GM12878 (cell line): ENCODE results near the gene MBD3. TPM values are rescaled to one million over a fixed set of nuclear protein-coding genes. Genes with fewer than 3 reads are reported as not detected.

Experiments
- ATAC-seq: fragments of 200-7000 bp; cut with Tn5 transposase; 3 replicates; pipeline ENCODE4 v1.9.1; 2020; ENCODE audit warnings: mild to moderate bottlenecking, moderate library complexity
- BruUV-seq: library from RNA; stranded (reverse); fragments of 400-500 nt; replicated peaks from 2 replicates; lab custom pipeline; 2021; lab: Mats Ljungman, UMichigan
- CTCF ChIA-PET: fragments of 300-600 bp; sonication (Branson Sonifier 250); formaldehyde crosslinking; extraction: SDS; loops from one replicate; lab custom pipeline; 2021; ENCODE audit warnings: inconsistent platforms; lab: Yijun Ruan, JAX
- POLR2A ChIA-PET: fragments of 350-600 bp; formaldehyde crosslinking; extraction: SDS; loops from one replicate; lab custom pipeline; 2021; ENCODE audit warnings: inconsistent platforms; lab: Charles Lee
- RAD21 ChIA-PET: fragments of 300-600 bp; sonication (Branson Sonifier 250); formaldehyde crosslinking; loops from one replicate; lab custom pipeline; 2023; ENCODE audit warnings: antibody characterized with exemption; ENCODE audit not compliant: unreplicated experiment; lab: Charles Lee
- SMC1A ChIA-PET: fragments of 300-600 bp; sonication (Branson Sonifier 250); formaldehyde crosslinking; loops from one replicate; lab custom pipeline; 2023; ENCODE audit not compliant: unreplicated experiment, uncharacterized antibody; lab: Charles Lee
- DNase-seq: peaks from one replicate; pipeline ENCODE4 v3.0.0-alpha.2; 2011; ENCODE audit warnings: low read depth, low spot score
- FAIRE-seq: peaks from 3 replicates; lab custom pipeline; 2011; peaks lifted over from hg19 to GRCh38; lab: Jason Lieb, UNC
- H2AFZ ChIP-seq: 2 replicates; pipeline ENCODE4 v1.6.0; 2011; ENCODE audit warnings: low read depth, low read length, control low read depth; ENCODE audit not compliant: control insufficient read depth
- H3K27ac ChIP-seq: 2 replicates; pipeline ENCODE4 v1.5.1; 2011; ENCODE audit warnings: control low read depth; ENCODE audit not compliant: control insufficient read depth, insufficient read depth
- H3K27me3 ChIP-seq, 2 experiments: replicated peaks in 1 of 2; 2 replicates each; pipeline versions ENCODE4 v1.6.0 to v1.6.1; 2011; ENCODE audit warnings: low read length in 1 of 2; ENCODE audit not compliant: control insufficient read depth in 2 of 2, insufficient read depth in 2 of 2
- H3K36me3 ChIP-seq, 2 experiments: 2 replicates each; pipeline ENCODE4 v1.5.1; 2011; ENCODE audit warnings: low read length in 1 of 2; ENCODE audit not compliant: control insufficient read depth in 2 of 2, insufficient read depth in 2 of 2
- H3K4me1 ChIP-seq: 2 replicates; pipeline ENCODE4 v1.6.1; 2011; ENCODE audit warnings: mild to moderate bottlenecking, low read length, moderate library complexity, mixed read lengths; ENCODE audit not compliant: control insufficient read depth, insufficient read depth
- H3K4me2 ChIP-seq: 2 replicates; pipeline ENCODE4 v1.6.0; 2011; ENCODE audit warnings: control low read depth; ENCODE audit not compliant: control insufficient read depth, insufficient read depth
- H3K4me3 ChIP-seq: fragments of 200-600 bp; sonication (generic); 2 replicates; pipeline ENCODE4 v1.5.1; 2016
- H3K79me2 ChIP-seq: 2 replicates; pipeline ENCODE4 v1.6.0; 2011; ENCODE audit warnings: low read length; ENCODE audit not compliant: control insufficient read depth, insufficient read depth
- H3K9ac ChIP-seq: 2 replicates; pipeline ENCODE4 v1.8.0; 2011; ENCODE audit warnings: low read length, control low read depth, mixed read lengths; ENCODE audit not compliant: control insufficient read depth, insufficient read depth
- H3K9me3 ChIP-seq: replicated peaks from 3 replicates; pipeline ENCODE4 v1.5.1; 2011; ENCODE audit warnings: mild to moderate bottlenecking, low read length; ENCODE audit not compliant: control insufficient read depth, insufficient read depth
- H4K20me1 ChIP-seq: 2 replicates; pipeline ENCODE4 v1.6.0; 2011; ENCODE audit not compliant: control insufficient read depth, insufficient read depth
- CREM ChIP-seq: IDR thresholded peaks from 2 replicates; pipeline ENCODE4 v1.6.1; 2014; ENCODE audit warnings: antibody characterized with exemption, low read depth
- EGR1 ChIP-seq, 2 experiments: IDR thresholded peaks; 1 replicate in 1 of 2; 2 replicates in 1 of 2; pipeline ENCODE4 v1.6.1; 2011 to 2012; ENCODE audit warnings: low read depth in 2 of 2, low read length in 2 of 2, borderline replicate concordance in 1 of 2, mild to moderate bottlenecking in 1 of 2, moderate library complexity in 1 of 2
- ESRRA ChIP-seq: IDR thresholded peaks from 2 replicates; pipeline ENCODE4 v1.6.1; 2012; ENCODE audit warnings: mild to moderate bottlenecking, low read length, improper control_type of control experiment
- IRF3 ChIP-seq: fragments of 450-650 bp; IDR thresholded peaks from 2 replicates; pipeline ENCODE4 v1.6.1; 2014; ENCODE audit warnings: mild to moderate bottlenecking
- PML ChIP-seq: IDR thresholded peaks from 2 replicates; pipeline ENCODE4 v1.6.1; 2012; ENCODE audit warnings: low read length, inconsistent platforms
- RAD21 ChIP-seq: IDR thresholded peaks from 2 replicates; pipeline ENCODE4 v1.6.1; 2011; ENCODE audit warnings: mild to moderate bottlenecking, low read depth, low read length, moderate library complexity; ENCODE audit not compliant: insufficient read depth
- RAD51 ChIP-seq: fragments of 450-650 bp; IDR thresholded peaks from 2 replicates; pipeline ENCODE4 v1.6.1; 2016; ENCODE audit warnings: moderate library complexity, mild to moderate bottlenecking, inconsistent platforms
- YY1 ChIP-seq: IDR thresholded peaks from 2 replicates; pipeline ENCODE4 v1.6.1; 2011; ENCODE audit warnings: low read depth, mild to moderate bottlenecking, low read length
- WGBS: methylation state at CpG from one replicate; pipeline ENCODE4 v1.1.6; 2016; ENCODE audit warnings: low lambda C conversion rate; ENCODE audit not compliant: insufficient replicate concordance, insufficient coverage; ENCODE audit errors: missing lambda C conversion rate; 5-methylcytosine and 5-hydroxymethylcytosine counted together
- in situ Hi-C: fragments of 300-500 bp; cut with MboI; formaldehyde crosslinking; loops from 9 replicates; pipeline ENCODE4 v1.14.3; 2018; ENCODE audit warnings: mixed read lengths
- intact Hi-C: fragments of 100-400 bp; cut with micrococcal nuclease; formaldehyde crosslinking; loops from one replicate; pipeline ENCODE4 v1.14.2; 2022; ENCODE audit not compliant: unreplicated experiment
- polyA plus RNA-seq, 11 experiments: library from polyadenylated mRNA; depleted of rRNA in 4 of 11; unstranded in 6 of 11; stranded (reverse) in 5 of 11; fragments of >200 nt; fragmentation: Nextera tagmentation in 4 of 11; fragmentation: Illumina TruSeq in 1 of 11; extraction: Ambion mirVana in 4 of 11; extraction: Trizol in 1 of 11; gene quantifications; 1 replicate in 1 of 11; 2 replicates in 10 of 11; pipeline versions ENCODE4 v1.2.1 to v1.2.3, GENCODE V29; 2011 to 2016; ENCODE audit warnings: inconsistent platforms in 2 of 11, missing spikeins in 2 of 11, low read depth in 1 of 11
- total RNA-seq, 4 experiments: library from RNA; depleted of rRNA in 3 of 4; stranded (reverse); fragments of >200 nt in 3 of 4; fragmentation: Illumina TruSeq in 1 of 4; extraction: Trizol in 1 of 4; gene quantifications; 2 replicates each; pipeline versions ENCODE4 v1.2.1 to v1.2.3, GENCODE V29; 2013 to 2021
- TF ChIP-seq, protein P1 (sequence below): fragments of 450-650 bp; formaldehyde crosslinking; IDR thresholded peaks from 2 replicates; pipeline ENCODE4 v1.4.0; 2020; ENCODE audit warnings: mild to moderate bottlenecking, moderate library complexity
- TF ChIP-seq, protein P2 (sequence below): fragments of 450-650 bp; IDR thresholded peaks from 2 replicates; pipeline ENCODE4 v1.6.1; 2016; ENCODE audit warnings: mild to moderate bottlenecking

MBD3 gene
- total and polyA plus RNA-seq, 10 of the 15 experiments (the other 5 are each of a cell fraction or from before 2014, with no cell fraction given): 0.13 to 107 (median 21.9) TPM

- in situ Hi-C loops (no loop called here), intact Hi-C loops (no loop called here)
- 0 out of 2 replicates have a peak, but pooled peaks cover 4% of the 10 kb centered on the region for H4K20me1 ChIP-seq
- H2AFZ ChIP-seq: no peak overlapping the region
- no peaks in the 10 kb centered on the region for H3K27me3 ChIP-seq
- peaks cover 16 to 37% of the 10 kb centered on the region in 2 experiments for H3K36me3 ChIP-seq
- DNase-seq (no peak), ATAC-seq (no peak), FAIRE-seq (no peak)
- H3K4me2 ChIP-seq: no peak overlapping the region
- no peak overlapping the region for H3K9ac ChIP-seq
- H3K4me3 ChIP-seq: no peak overlapping the region
- RAD21 ChIA-PET: no interaction called here
- no peaks in the 10 kb centered on the region for H3K4me1 ChIP-seq
- CTCF ChIA-PET: interaction anchor here (0.9 kb wide), 1 partner anchor 44 kb away, joined by 3 read pairs; no protein-coding TSS in a partner anchor
- no peaks in the 10 kb centered on the region for H3K79me2 ChIP-seq
- H3K9me3 ChIP-seq: no peaks in the 10 kb centered on the region
- SMC1A ChIA-PET: no interaction called here
- no TSS peak for BruUV-seq
- no peak for TF ChIP-seq RAD51
- H3K27ac ChIP-seq: no peak overlapping the region
- POLR2A ChIA-PET: interaction anchor here (1.0 kb wide), 1 partner anchor 10 kb away, joined by 3 read pairs; no protein-coding TSS in a partner anchor
- 88% methylated on average over 28 of the region's 32 CpGs for WGBS
Measured at GRCh38 chr19:1626417-1627010, 33.8 kb upstream of the MBD3 start.

DNA sequence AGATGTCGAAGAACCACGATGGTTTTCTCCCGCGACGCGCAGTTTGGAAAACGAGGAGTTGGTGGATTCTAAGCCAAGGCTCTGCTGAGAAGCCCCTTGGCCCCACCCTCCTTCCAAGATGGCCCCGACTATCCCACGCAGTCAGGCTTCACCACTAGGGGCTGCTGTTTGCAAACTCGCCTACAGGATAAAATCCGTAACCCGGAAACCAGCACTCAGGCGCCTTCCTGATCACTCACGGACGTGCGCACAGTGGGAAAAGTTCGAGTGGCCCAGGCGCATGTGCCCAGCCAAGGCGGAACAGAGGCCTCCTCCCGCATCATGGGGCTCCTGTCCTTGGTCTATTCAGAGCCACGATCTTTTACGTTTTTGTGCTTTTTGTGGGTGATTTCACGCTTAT, 31.8 kb upstream of the MBD3 start:
- H3K4me1 ChIP-seq: no peaks in the 10 kb centered on the region
- ChIA-PET SMC1A (no interaction called here), POLR2A (no interaction called here), RAD21 (no interaction called here), CTCF (interaction anchor here (1.0 to 1.1 kb wide), 2 partner anchors 16 to 48 kb away, joined by 4 to 6 read pairs; no protein-coding TSS in a partner anchor)
- no peak for DNase-seq
- peak; percentile 71 for ATAC-seq
- H2AFZ ChIP-seq: no peak overlapping the region
- BruUV-seq: TSS peak; percentile 47
- H3K4me2 ChIP-seq: no peak overlapping the region
- no peak for FAIRE-seq
- no peak overlapping the region for H3K4me3 ChIP-seq
- H3K9ac ChIP-seq: no peak overlapping the region
- in situ Hi-C loops: no loop called here
- 94% methylated on average over 23 of the region's 23 CpGs for WGBS
- H3K27ac ChIP-seq: no peak overlapping the region
- H3K9me3 ChIP-seq: no peaks in the 10 kb centered on the region
- H3K27me3 ChIP-seq: no peaks in the 10 kb centered on the region
- intact Hi-C loops: no loop called here
- H3K79me2 ChIP-seq: no peaks in the 10 kb centered on the region
- H4K20me1 ChIP-seq: 0 out of 2 replicates have a peak, but pooled peaks cover under 1% of the 10 kb centered on the region
- H3K36me3 ChIP-seq: peaks cover 16 to 41% of the 10 kb centered on the region in 2 experiments
- TF ChIP-seq YY1: peak; percentile 96
- peak; percentile 75 for TF ChIP-seq RAD21
- TF ChIP-seq IRF3: no peak
- TF ChIP-seq CREM: 0 out of 2 replicates have a peak, but pooled peaks have one; percentile 11
- TF ChIP-seq EGR1 (IDR thresholded peaks at IDR 0.05; ENCODE audit: borderline replicate concordance in 1 of 2, low read depth in 2 of 2, low read length in 2 of 2): peak in 1 of 2 experiments; percentile 70; a peak in 1 of 3 replicates
- TF ChIP-seq, protein P1, sequence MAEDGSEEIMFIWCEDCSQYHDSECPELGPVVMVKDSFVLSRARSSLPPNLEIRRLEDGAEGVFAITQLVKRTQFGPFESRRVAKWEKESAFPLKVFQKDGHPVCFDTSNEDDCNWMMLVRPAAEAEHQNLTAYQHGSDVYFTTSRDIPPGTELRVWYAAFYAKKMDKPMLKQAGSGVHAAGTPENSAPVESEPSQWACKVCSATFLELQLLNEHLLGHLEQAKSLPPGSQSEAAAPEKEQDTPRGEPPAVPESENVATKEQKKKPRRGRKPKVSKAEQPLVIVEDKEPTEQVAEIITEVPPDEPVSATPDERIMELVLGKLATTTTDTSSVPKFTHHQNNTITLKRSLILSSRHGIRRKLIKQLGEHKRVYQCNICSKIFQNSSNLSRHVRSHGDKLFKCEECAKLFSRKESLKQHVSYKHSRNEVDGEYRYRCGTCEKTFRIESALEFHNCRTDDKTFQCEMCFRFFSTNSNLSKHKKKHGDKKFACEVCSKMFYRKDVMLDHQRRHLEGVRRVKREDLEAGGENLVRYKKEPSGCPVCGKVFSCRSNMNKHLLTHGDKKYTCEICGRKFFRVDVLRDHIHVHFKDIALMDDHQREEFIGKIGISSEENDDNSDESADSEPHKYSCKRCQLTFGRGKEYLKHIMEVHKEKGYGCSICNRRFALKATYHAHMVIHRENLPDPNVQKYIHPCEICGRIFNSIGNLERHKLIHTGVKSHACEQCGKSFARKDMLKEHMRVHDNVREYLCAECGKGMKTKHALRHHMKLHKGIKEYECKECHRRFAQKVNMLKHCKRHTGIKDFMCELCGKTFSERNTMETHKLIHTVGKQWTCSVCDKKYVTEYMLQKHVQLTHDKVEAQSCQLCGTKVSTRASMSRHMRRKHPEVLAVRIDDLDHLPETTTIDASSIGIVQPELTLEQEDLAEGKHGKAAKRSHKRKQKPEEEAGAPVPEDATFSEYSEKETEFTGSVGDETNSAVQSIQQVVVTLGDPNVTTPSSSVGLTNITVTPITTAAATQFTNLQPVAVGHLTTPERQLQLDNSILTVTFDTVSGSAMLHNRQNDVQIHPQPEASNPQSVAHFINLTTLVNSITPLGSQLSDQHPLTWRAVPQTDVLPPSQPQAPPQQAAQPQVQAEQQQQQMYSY: no peak
- TF ChIP-seq ESRRA: no peak
- TF ChIP-seq, protein P2, sequence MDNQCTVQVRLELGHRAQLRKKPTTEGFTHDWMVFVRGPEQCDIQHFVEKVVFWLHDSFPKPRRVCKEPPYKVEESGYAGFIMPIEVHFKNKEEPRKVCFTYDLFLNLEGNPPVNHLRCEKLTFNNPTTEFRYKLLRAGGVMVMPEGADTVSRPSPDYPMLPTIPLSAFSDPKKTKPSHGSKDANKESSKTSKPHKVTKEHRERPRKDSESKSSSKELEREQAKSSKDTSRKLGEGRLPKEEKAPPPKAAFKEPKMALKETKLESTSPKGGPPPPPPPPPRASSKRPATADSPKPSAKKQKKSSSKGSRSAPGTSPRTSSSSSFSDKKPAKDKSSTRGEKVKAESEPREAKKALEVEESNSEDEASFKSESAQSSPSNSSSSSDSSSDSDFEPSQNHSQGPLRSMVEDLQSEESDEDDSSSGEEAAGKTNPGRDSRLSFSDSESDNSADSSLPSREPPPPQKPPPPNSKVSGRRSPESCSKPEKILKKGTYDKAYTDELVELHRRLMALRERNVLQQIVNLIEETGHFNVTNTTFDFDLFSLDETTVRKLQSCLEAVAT: peak; percentile 42; the same call in 1 of the 2 replicates
- 0 out of 2 replicates have a peak, but pooled peaks have one; percentile 44 for TF ChIP-seq PML
